HepG2 (cell line): ENCODE data around the gene PRKG1. TPM values are rescaled to one million over a fixed set of nuclear protein-coding genes. Genes with fewer than 3 reads are reported as not detected.

Experiments used
- ERF ChIP-seq: IDR thresholded peaks from 2 replicates; pipeline ENCODE4 v1.6.1; 2018; ENCODE audit warnings: missing biosample characterization, missing genetic modification reagents
- HES4 ChIP-seq: sonication (generic); formaldehyde crosslinking; IDR thresholded peaks from 2 replicates; pipeline ENCODE4 v1.9.0; 2021; ENCODE audit warnings: mild to moderate bottlenecking, missing genetic modification reagents, borderline replicate concordance
- HOXA5 ChIP-seq: sonication (generic); formaldehyde crosslinking; IDR thresholded peaks from 2 replicates; pipeline ENCODE4 v1.4.0; 2020; ENCODE audit warnings: missing genetic modification reagents
- MZF1 ChIP-seq: sonication (generic); formaldehyde crosslinking; IDR thresholded peaks from 2 replicates; pipeline ENCODE4 v1.8.1; 2023; ENCODE audit warnings: mild to moderate bottlenecking, missing genetic modification reagents, borderline replicate concordance
- RXRA ChIP-seq: sonication (generic); formaldehyde crosslinking; IDR thresholded peaks from 2 replicates; pipeline ENCODE4 v1.5.1; 2020; ENCODE audit warnings: missing genetic modification reagents
- SNRNP70 ChIP-seq: fragments of 200-400 bp; formaldehyde crosslinking; IDR thresholded peaks from 2 replicates; pipeline ENCODE4 v1.6.1; 2017; ENCODE audit warnings: mild to moderate bottlenecking, low read depth, low read length, moderate library complexity
- TARDBP ChIP-seq: sonication (generic); formaldehyde crosslinking; IDR thresholded peaks from 2 replicates; pipeline ENCODE4 v1.8.0; 2022; ENCODE audit warnings: mild to moderate bottlenecking, missing genetic modification reagents
- TP53 ChIP-seq: sonication (generic); formaldehyde crosslinking; conservative IDR thresholded peaks from 2 replicates; pipeline ENCODE4 v1.4.0; 2020; ENCODE audit warnings: missing genetic modification reagents
- ZBTB7B ChIP-seq: sonication (generic); formaldehyde crosslinking; IDR thresholded peaks from 2 replicates; pipeline ENCODE4 v1.4.0; 2020; ENCODE audit warnings: missing genetic modification reagents
- ZNF205 ChIP-seq: IDR thresholded peaks from 2 replicates; pipeline ENCODE4 v1.6.1; 2018; ENCODE audit warnings: missing biosample characterization, missing genetic modification reagents
- ZNF335 ChIP-seq: sonication (generic); formaldehyde crosslinking; IDR thresholded peaks from 2 replicates; pipeline ENCODE4 v1.4.0; 2020; ENCODE audit warnings: missing genetic modification reagents
- ZNF7 ChIP-seq: IDR thresholded peaks from 2 replicates; pipeline ENCODE4 v1.6.1; 2016; ENCODE audit warnings: missing biosample characterization, missing genetic modification reagents
- polyA plus RNA-seq, 8 experiments: library from polyadenylated mRNA; depleted of rRNA in 3 of 8; stranded (reverse) in 7 of 8; unstranded in 1 of 8; fragments of >200 nt; fragmentation: Illumina TruSeq in 4 of 8; extraction: Trizol in 4 of 8; gene quantifications; 2 replicates each; pipeline versions ENCODE4 v1.2.1 to v1.2.3, GENCODE V29; 2011 to 2016; ENCODE audit warnings: low read depth in 4 of 8, missing spikeins in 1 of 8, mixed read lengths in 1 of 8; ENCODE audit not compliant: insufficient read depth in 1 of 8
- total RNA-seq, 5 experiments: library from RNA; depleted of rRNA; stranded (reverse); fragments of >200 nt; fragmentation: Illumina TruSeq; extraction: Trizol; gene quantifications; 2 replicates each; pipeline ENCODE4 v1.2.3, GENCODE V29; 2016; ENCODE audit warnings: low read depth in 1 of 5
- TF ChIP-seq, protein P1 (sequence below): sonication (generic); formaldehyde crosslinking; IDR thresholded peaks from 2 replicates; pipeline ENCODE4 v1.8.0; 2022; ENCODE audit warnings: mild to moderate bottlenecking, missing genetic modification reagents, moderate library complexity
- TF ChIP-seq, protein P2 (sequence below): sonication (generic); formaldehyde crosslinking; IDR thresholded peaks from 2 replicates; pipeline ENCODE4 v1.5.1; 2020; ENCODE audit warnings: mild to moderate bottlenecking, moderate library complexity, missing genetic modification reagents
- TF ChIP-seq, protein P3 (sequence below): IDR thresholded peaks from 2 replicates; pipeline ENCODE4 v1.6.1; 2016; ENCODE audit warnings: missing genetic modification reagents, missing compliant biosample characterization
- TF ChIP-seq, protein P4 (sequence below): sonication (generic); formaldehyde crosslinking; IDR thresholded peaks from 2 replicates; pipeline ENCODE4 v1.8.1; 2023; ENCODE audit warnings: mild to moderate bottlenecking, missing genetic modification reagents
- TF ChIP-seq, protein P5 (sequence below): IDR thresholded peaks from 2 replicates; pipeline ENCODE4 v1.6.1; 2012; ENCODE audit warnings: inconsistent platforms
- TF ChIP-seq, protein P6 (sequence below): sonication (generic); formaldehyde crosslinking; IDR thresholded peaks from 2 replicates; pipeline ENCODE4 v1.9.0; 2022; ENCODE audit warnings: missing genetic modification reagents, mild to moderate bottlenecking, borderline replicate concordance
- TF ChIP-seq, protein P7 (sequence below), 2 experiments: fragments of 450-650 bp in 1 of 2; sonication (generic) in 1 of 2; formaldehyde crosslinking; IDR thresholded peaks; 2 replicates each; pipeline versions ENCODE4 v1.5.0 to v1.8.0; 2020 to 2022; ENCODE audit warnings: mild to moderate bottlenecking in 1 of 2, missing genetic modification reagents in 1 of 2
- TF ChIP-seq, protein P8 (sequence below): sonication (generic); formaldehyde crosslinking; IDR thresholded peaks from 2 replicates; pipeline ENCODE4 v1.5.0; 2020; ENCODE audit warnings: missing genetic modification reagents

The PRKG1 gene
- total and polyA plus RNA-seq, 2 of the 13 experiments (the other 11 are each of a cell fraction or from before 2014, with no cell fraction given) = 0.01 TPM; not detected in 1

DNA sequence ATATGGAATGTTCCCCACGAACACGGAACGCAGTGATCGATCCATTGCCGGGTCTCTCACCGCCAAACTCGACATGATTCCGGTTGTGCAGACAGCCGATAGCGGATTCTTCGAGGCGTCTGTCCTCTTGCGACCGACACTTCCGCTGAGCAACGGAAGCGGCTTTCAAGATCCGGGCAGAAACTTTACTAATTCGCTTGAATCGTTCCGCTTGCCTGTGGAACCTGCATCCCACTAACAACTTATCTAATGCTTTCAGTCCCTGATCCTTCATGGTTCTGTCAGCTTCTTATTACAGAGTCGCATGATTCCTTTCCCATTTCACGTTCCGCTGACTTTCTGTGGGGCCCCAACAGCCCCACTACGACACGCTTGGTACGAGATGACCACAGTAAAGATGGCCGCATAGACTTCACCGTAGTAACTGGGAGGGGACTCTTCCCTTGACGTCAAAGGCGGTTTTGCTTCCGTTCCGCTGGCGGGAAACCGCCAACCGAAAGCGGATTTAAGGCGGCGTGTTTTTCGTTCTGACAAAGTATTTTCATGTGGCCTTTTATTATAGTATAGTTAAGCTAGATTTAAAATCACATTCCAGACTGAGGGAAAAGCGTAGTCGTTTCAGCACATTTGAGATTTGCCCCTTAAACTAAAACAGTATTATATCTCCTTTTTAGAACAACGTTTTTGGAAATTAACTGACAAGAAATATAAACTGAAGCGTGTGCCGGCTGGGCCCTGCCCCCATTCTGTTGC is 625.4 kb downstream of the PRKG1 start, which contains the start of gene CSTF2T (continued):
- TF ChIP-seq, protein P1, sequence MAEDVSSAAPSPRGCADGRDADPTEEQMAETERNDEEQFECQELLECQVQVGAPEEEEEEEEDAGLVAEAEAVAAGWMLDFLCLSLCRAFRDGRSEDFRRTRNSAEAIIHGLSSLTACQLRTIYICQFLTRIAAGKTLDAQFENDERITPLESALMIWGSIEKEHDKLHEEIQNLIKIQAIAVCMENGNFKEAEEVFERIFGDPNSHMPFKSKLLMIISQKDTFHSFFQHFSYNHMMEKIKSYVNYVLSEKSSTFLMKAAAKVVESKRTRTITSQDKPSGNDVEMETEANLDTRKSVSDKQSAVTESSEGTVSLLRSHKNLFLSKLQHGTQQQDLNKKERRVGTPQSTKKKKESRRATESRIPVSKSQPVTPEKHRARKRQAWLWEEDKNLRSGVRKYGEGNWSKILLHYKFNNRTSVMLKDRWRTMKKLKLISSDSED (CRISPR knock-in tag) = no peak
- TF ChIP-seq RXRA (no peak), HOXA5 (no peak), HES4 (CRISPR knock-in tag) (no peak), SNRNP70 (no peak), ZNF335 (no peak), MZF1 (CRISPR knock-in tag) (no peak), ERF (no peak), ZNF7 (CRISPR knock-in tag) (no peak), ZBTB7B (CRISPR knock-in tag) (no peak), TP53 (CRISPR knock-in tag) (no peak), TARDBP (CRISPR knock-in tag) (peak; percentile 32; the same call in 1 of the 2 replicates), ZNF205 (CRISPR knock-in tag) (no peak)
- TF ChIP-seq, protein P2, sequence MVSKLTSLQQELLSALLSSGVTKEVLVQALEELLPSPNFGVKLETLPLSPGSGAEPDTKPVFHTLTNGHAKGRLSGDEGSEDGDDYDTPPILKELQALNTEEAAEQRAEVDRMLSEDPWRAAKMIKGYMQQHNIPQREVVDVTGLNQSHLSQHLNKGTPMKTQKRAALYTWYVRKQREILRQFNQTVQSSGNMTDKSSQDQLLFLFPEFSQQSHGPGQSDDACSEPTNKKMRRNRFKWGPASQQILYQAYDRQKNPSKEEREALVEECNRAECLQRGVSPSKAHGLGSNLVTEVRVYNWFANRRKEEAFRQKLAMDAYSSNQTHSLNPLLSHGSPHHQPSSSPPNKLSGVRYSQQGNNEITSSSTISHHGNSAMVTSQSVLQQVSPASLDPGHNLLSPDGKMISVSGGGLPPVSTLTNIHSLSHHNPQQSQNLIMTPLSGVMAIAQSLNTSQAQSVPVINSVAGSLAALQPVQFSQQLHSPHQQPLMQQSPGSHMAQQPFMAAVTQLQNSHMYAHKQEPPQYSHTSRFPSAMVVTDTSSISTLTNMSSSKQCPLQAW (CRISPR knock-in tag) = 0 out of 2 replicates have a peak, but pooled peaks have one; percentile 42
- TF ChIP-seq, protein P3, sequence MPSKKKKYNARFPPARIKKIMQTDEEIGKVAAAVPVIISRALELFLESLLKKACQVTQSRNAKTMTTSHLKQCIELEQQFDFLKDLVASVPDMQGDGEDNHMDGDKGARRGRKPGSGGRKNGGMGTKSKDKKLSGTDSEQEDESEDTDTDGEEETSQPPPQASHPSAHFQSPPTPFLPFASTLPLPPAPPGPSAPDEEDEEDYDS (CRISPR knock-in tag) = no peak
- TF ChIP-seq, protein P4, sequence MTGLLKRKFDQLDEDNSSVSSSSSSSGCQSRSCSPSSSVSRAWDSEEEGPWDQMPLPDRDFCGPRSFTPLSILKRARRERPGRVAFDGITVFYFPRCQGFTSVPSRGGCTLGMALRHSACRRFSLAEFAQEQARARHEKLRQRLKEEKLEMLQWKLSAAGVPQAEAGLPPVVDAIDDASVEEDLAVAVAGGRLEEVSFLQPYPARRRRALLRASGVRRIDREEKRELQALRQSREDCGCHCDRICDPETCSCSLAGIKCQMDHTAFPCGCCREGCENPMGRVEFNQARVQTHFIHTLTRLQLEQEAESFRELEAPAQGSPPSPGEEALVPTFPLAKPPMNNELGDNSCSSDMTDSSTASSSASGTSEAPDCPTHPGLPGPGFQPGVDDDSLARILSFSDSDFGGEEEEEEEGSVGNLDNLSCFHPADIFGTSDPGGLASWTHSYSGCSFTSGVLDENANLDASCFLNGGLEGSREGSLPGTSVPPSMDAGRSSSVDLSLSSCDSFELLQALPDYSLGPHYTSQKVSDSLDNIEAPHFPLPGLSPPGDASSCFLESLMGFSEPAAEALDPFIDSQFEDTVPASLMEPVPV (CRISPR knock-in tag) = no peak
- TF ChIP-seq, protein P5, sequence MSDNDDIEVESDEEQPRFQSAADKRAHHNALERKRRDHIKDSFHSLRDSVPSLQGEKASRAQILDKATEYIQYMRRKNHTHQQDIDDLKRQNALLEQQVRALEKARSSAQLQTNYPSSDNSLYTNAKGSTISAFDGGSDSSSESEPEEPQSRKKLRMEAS = peak; percentile 77
- TF ChIP-seq, protein P6, sequence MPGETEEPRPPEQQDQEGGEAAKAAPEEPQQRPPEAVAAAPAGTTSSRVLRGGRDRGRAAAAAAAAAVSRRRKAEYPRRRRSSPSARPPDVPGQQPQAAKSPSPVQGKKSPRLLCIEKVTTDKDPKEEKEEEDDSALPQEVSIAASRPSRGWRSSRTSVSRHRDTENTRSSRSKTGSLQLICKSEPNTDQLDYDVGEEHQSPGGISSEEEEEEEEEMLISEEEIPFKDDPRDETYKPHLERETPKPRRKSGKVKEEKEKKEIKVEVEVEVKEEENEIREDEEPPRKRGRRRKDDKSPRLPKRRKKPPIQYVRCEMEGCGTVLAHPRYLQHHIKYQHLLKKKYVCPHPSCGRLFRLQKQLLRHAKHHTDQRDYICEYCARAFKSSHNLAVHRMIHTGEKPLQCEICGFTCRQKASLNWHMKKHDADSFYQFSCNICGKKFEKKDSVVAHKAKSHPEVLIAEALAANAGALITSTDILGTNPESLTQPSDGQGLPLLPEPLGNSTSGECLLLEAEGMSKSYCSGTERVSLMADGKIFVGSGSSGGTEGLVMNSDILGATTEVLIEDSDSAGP (CRISPR knock-in tag) = 0 out of 2 replicates have a peak, but pooled peaks have one; percentile 29
- TF ChIP-seq, protein P7, sequence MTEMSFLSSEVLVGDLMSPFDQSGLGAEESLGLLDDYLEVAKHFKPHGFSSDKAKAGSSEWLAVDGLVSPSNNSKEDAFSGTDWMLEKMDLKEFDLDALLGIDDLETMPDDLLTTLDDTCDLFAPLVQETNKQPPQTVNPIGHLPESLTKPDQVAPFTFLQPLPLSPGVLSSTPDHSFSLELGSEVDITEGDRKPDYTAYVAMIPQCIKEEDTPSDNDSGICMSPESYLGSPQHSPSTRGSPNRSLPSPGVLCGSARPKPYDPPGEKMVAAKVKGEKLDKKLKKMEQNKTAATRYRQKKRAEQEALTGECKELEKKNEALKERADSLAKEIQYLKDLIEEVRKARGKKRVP (CRISPR knock-in tag; IDR thresholded peaks at IDR 0.05) = 0 out of 4 replicates have a peak, but pooled peaks of 1 of the 2 experiments have one; percentile 25
- TF ChIP-seq, protein P8, sequence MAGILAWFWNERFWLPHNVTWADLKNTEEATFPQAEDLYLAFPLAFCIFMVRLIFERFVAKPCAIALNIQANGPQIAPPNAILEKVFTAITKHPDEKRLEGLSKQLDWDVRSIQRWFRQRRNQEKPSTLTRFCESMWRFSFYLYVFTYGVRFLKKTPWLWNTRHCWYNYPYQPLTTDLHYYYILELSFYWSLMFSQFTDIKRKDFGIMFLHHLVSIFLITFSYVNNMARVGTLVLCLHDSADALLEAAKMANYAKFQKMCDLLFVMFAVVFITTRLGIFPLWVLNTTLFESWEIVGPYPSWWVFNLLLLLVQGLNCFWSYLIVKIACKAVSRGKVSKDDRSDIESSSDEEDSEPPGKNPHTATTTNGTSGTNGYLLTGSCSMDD (CRISPR knock-in tag) = no peak
